GM19468 (cell line): Measurements from ENCODE around the gene C1orf50.
"Not testable (repeated sequence)": the region's sequence is repeated elsewhere in the genome, so short reads cannot be mapped to it uniquely, and the experiment has no call there.

ENCODE experiments used
- ATAC-seq: cut with Tn5 transposase; IDR thresholded peaks from one replicate; pipeline ENCODE4 v1.9.1; 2021; ENCODE audit warnings: mild to moderate bottlenecking, moderate library complexity, moderate number of reproducible peaks; ENCODE audit not compliant: unreplicated experiment; ENCODE audit errors: extremely low read depth

Gene C1orf50

DNA sequence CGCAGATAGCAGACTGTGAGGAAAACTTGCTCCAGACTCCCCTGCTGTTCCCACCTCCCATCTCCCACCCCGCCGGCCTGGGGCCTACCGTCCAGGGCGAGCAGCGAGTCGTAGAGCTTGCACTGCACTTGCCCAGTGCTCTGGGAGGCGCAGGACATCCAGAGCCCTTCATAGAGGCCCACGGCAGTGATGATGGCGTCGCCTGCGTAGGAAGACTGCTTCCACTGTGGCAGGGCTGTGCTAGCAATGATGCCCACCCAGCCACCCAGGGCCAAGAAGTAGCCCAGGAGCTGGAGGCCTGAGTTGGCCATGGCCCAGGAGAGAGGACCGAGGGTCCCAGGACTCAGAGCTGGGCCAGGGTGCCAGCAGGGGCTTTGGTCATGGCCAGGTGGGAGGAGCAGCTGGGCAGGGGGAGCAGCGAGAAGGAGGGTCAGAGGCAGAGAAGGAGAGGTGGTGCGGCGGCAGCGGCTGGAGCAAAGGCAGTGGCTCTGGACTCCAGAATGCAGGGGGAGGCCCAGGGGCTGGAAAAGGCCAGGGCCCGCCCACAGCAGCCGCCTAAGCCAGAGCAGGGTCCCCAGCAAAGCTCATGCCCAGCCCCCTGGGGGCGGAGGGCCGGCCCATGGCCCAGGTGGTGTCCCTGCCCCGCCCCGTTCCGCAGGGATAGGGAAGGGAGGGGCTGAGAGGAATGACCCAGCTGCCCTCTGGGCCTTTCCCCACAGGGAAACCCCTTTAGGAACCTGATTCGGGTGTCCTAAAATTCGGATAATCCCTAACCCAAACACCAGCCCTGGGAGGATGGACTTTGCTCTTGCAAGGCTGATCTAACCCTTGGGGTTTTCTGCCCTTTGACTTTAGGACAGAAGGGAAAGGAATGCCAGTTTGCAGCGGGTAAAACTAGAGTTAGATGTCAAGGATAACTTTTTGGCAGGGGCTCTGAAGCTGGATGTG lies 27.0 kb upstream of the C1orf50 start, which contains the start of gene CLDN19:
Gene CLDN19 (minus strand): TSS at position 484 of the 948 bp plus-strand sequence. CDS start 173 bp downstream, at position 311.
- ATAC-seq: no peak

DNA sequence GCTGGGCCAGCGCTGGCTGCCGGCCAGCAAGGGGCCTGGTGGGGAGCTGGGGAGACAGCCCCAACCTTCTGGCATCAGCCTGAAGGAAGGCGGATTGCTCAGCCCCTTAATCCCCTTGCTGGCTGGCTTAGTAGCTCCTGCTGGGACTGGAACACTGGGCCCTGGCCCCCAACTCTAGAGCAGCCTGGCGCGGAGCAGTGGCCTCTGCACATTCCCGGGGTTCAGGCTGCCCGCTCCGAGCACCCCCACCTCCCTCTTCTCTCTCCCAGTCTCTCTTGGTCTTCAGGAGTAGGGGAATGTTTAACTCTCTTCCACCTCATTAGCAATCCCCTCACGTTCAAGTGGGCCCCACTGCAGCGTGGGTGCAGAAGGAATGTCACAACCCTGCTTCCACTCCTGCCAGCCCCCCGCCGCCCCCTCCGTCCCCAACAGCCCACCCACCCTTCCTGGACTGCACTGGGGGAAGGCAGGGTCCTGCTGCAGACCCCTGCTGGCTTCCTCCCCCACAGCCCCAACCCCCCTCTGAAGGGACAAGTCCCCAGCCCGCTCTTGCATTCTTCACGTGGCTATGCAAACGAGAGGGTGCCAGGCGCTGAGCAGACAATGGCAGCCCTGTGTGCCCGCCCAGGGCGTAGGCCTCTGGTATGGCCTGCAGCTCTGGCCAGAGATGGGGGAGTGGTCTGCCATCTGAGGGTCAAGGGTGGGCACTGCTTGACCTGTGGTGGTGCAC lies 26.0 kb upstream of the C1orf50 start:
- no peak for ATAC-seq

DNA sequence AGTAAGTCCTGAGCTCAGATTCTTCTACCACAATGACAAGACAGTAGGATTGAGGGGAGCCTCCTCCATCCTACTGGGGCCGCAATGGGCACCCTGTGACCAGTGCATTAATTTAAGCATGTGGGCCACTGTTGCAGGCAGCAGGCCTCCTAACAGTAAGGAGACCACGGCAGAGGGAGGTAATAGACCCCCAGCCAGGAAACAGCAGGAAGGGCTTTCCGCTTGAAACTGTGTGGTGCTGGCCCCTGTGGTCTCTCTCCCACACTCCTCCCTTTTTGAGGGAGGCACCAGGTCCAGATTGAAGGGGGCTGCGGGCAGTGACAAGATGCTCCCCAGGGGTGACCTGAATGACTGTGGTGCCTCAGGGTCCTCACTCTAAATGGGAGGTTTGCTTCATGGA lies 25.3 kb upstream of the C1orf50 start:
- ATAC-seq: no peak

DNA sequence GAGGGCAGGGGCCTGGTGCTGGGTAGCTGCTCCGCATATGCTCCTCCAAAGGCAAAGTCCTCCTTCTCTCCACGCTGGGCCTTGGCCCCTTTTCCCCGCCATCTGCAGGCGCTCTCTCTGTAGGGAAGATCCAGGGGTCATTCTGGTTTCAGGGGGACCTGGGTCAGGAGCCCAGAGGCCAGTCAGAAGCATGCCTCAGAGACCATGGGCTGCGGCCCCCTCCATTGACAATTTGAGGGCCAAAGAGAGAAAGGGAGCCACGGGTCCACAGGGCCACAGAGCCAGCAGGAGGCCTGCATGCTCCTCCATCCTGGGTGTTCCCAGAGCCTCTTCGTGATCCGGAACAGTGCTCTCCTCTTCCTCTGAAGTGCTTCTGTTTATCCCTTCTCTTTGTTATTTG lies 24.9 kb upstream of the C1orf50 start:
- no peak for ATAC-seq

DNA sequence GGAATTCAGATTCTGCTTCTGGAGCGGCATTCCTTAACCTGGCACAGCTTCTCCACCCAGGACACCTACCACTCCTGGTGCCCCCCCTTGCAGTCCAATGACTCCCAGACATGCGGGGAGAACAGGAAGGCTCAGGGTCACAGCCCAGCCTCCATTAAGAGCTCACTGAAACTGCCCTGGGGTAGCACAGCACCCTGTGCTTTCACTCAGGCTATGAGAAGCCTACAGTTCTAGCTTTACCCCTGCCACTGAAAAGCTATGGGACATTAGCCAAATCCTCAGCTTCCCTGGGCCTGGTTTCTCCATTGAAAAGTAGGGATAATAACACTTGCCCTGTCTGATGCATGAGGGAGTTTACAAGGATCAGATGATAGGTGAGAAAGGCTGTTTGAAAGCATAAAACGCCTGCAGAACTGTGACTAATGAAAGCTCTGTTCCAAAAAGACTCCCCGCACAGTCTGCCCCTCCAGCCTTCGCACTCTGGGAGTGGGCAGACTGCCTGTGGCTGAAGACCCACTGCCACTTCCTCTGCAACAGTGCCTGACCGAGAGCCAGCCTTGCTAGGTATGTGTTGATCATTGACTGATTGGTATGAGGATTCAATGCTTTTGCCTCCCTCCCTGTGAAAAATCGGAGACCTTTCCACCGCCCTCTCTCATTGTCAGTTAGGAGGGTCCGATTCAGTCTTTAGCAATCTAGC lies 24.3 kb upstream of the C1orf50 start:
- no peak for ATAC-seq

DNA sequence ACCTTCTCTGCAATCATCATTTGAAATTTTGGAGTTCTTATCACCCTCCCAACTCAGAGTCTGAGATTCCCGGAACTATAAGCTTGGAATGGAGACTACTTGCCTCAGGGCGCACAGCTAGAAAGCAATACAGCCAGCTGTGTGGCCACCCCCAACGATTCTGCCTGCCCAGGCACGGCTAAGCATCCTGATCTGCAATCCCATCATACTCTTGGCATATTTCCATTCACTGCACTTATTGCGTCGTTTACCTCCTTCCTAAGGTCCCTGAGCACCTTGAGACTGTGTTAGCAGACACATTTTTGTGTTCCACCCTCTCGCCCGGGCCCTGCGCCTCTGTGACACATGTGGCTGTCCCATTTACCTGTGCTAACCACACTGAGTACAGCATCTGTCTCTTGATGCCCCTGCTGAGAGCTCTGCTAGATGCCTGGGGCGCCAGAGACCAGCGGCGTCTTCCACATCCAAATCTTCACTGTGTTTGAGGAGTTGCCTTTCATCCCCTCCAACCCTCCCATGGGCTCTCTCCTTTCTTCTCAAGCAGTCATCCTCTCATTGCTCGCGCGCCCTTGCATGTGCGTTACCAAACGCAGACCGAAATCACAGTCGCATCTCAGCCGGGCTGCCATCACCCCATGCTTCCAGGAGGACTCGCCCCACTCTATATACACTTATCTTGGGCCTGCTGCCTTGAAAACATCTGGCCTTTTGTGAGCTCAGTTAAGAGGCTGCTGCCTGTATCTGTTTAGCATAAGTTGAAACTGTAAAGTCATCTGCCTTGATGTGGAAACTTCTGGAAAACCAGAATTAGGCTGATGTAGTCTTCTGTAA lies 23.5 kb upstream of the C1orf50 start:
- ATAC-seq: no peak

DNA sequence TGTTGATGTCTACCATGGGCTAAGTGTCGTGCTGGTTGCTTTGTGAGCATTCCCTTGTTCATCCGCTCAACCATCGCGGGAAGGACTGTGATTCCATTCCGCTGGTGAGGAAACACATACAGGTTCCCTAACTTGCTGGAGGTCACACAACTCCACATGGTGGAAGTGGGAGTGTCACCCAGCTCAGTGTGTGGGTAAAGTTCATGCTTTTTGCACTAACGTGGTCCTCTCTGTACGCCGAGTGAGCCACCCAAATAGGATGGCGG lies 23.0 kb upstream of the C1orf50 start:
- no peak for ATAC-seq

DNA sequence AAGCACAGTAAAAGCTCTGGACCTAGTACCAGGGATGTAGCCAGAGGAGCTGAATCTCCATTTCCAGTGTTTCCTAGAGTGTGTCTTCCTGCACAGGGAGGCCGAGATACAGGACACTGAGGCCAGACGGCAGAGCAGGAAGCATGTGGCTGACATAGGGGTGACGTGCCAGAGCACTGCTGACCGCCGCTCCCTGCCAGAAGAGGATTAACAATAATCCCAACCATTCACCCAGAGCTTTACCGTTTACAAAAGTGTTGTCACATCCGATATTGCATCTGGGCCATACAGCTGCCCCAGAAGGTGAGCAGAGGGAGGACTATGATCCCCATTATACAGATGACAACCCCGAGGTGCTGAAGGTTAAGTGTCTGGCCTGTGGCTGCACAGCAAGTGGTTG lies 21.2 kb upstream of the C1orf50 start:
- ATAC-seq: no peak

DNA sequence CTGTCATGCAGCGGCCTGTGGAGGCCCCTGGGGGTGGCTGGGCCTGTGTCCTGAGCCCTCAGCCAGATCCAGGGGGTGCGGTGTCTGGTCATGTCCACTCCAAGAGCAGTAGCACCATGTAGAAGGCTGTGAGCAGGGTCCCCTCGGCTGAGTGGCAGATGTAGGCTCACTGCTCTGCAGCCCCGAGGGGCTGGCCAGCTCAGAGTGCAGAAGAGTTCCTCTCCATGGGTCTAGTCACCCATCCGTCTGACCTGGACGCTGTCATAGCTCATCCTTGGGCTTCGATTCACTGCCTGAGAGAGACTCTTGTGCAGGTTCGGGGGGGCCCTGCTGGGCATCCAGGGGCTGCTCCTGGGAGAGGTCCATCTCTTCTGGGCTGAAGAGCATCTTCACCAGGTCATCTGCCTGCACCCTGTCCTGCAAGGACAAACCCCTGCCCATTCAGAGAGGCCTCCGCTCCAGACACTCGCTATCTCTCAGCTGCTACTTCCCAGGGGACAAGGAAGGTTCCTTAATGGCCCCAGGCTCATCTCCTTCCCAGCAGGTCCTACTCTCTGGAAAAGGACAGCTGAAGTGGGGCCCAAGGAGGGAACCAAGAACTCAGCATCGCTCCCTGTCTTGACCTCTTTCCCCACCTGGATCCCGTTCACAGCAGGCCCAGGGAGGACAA lies 20.5 kb upstream of the C1orf50 start:
- no peak for ATAC-seq

DNA sequence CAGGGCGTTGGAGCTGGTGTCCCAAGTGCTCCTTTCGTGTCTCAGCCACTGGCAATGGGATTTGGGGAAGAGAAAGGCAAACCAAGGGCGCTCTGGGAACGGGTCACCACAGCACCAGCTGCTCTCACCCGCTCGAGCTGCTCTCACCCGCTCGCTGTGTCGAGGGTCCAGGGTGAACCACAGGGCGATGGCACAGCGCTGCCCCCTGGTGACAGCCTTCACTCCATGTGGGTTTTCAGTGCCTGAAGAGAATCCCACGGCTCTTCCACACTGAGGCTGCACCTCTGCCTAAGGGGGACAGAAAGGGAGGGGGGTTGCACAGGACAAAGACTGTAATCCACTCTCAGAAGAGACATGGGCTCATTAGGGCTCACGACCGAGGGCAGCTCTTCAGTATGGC lies 19.9 kb upstream of the C1orf50 start:
- no peak for ATAC-seq

DNA sequence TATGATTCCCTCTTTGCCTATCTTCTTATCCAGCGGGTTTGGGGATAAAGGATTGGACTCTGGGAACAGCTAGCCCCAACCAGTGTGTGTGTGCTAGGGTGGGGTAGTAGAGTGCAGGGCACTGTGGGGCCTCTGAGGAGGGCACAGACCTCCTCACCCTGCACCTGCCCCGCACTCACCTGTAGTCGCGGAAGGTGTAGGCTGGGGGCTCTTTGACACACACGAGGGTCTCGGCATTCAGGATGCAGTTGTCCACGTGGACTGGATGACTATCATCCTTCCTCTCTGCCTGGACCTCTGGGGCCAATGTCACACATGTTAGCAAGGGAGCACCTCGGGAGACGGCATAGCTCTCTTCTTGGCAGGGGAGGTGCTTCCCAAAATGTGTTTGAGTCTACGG lies 19.0 kb upstream of the C1orf50 start:
- no peak for ATAC-seq

DNA sequence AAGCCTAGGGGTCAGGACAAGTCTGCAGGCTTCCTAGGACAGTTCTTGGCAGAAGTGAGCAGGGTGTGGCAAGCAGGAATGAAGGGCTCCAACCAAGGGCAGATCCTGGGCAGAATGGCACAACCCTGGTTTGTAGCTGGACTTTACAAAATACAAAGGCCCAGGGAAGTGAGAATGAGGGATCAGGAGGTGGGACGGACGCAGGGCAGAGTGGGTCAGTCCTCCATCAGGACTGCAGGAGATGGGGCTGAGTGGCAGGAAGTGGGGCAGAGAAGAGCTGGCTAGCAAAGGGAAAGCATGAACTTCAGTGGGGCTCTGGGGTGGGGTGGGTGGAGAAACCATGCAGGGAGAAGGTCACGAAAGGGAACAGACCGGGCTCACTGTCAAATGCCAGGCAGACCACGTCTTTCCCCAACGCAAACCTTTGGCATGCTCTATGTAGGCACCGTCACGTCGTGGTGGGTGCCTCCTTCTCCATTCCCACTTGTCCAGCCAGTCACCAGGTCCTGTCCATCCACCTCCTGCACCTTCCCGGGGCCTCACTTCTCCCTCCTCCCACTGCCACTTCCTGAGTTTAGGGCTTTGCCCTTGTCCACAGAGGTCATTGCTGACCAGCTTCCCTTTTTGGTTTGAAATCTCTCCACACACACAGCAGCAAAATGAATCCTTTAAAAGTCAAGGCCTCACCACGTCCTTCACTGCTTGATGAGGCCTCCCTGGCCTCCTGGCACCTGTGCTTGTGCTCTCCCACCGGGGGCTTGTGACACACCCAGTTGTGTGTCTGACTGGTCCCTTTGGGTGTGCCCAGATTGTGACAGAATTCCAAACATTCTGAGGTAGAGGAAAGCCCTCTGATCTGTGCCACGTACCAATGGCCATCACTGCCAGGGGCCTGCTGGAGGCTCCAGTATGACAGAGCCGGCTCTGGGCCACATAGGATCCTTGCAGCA lies 18.3 kb upstream of the C1orf50 start:
- ATAC-seq: no peak

DNA sequence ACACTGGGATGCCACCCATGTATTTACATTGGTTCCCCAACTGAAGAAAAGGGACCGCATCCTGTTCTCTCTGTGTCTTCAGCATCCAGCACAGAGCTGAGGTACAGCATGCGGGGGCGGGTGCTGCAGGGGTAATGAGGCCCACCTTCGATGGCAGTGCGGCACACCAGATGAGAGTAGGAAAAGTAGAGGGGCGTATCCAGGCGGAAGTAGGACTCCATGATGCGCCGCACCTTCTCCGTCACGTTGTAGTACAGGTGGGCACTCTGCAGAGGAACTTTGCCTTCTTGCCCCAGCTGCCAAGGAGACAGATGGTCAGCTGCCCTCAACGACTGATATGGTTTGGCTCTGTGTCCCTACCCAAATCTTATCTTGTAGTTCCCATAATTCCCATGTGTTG lies 17.0 kb upstream of the C1orf50 start:
- no peak for ATAC-seq

DNA sequence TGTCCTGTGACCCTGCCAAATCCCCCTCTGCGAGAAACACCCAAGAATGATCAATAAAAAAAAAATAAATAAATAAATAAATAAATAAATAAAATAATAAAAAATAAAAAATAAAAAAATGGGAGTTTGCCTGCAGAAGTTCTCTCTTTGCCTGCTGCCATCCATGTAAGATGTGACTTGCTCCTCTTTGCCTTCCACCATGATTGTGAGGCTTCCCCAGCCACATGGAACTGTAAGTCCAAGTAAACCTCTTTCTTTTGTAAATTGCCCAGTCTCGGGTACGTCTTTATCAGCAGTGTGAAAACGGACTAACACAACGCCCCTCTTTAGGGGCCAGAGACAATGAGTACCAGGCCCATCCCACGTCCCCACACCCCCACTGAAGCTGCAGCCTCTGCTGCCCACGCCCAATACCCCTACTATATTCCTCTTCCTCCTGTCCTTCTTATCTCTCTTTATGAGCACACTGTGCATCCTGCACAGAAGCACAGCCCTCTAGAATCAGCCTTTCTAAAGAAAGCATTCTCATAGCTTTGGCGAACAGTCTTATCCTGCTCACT lies 15.5 kb upstream of the C1orf50 start:
- not testable (repeated sequence) for ATAC-seq

DNA sequence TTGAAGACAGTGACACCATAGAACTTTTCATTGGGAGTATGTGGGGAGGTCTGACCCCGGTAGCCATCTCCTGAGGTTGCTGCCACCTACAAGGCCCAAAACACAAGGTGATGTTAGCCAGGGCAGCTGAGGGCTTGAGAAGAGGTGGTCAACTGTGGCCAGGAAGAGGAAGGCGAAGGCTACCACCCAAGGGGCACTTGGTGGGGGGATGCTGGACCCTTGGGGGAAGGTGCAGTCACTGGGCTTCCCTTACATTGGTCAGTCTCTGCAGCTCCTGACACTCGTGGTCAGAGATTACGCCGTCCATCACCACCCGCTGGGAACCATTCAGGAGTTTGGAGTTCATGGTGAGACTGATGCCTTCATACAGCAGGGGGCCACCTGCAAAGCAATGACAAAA lies 14.8 kb upstream of the C1orf50 start:
- no peak for ATAC-seq

DNA sequence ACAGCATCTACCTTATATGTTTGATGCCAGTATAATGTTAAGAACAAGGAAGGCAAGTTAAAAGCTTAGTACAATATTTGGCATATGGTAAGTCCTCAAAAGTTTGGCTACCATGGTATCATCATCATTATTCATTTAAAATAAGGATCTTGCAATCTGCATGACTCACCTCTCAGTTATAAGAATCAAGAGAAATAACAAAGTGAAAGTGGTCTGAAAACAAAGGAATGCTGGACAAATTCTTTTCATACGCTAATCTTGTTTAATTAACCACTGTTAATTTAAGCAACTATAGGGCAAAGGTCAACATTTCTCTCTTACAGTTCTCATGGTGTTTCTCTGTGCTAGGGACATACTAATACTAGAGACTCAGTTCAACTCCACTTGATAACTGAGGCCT lies 14.0 kb upstream of the C1orf50 start:
- no peak for ATAC-seq

DNA sequence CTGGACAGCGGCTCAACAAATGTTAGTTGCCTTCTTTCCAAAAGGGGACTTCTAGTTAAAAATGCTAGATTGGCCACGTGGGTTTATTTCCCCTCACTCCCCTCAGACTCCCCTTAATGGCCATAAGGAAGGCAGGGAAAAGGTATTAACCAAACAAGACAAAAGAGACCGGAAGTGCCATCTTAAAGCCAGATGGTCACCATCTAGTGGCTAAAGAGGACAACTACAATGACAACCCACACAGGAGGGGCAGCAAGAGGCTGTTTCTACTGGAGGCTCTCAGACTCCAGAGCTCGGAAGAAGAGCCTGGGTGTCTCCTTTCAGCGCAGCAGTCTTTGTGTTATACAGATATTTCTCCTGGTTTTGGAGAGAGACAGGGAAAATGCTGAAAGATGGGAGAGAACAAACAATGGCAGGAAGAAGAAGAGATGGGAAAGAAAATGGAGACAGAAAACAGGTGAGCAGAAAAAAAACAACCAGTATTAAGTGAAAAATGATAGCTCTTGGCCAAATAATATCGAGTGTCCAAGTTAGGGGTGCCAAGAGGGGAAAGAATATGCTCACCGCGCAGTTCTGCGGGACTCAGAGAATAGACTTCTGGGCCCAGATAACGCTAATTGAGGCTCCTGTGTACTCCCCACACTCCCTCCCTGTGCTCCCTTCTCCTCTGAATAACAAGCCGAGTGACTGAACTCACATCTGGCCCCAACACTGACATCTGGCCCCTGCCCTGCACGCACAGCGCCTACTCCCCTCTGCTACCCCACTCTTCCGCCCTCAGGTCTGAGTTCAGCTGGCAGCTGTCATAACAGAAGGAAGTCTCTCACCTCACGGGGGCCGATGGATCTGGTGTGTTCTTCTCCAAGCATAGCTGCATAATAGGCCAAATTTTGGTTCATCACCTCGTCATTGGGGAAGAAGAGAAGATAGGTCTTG lies 9.8 kb upstream of the C1orf50 start:
- ATAC-seq: no peak
